Fibroblast of upper back skin (primary cell): Measurements from ENCODE around the gene THSD7B.
"Not testable (repeated sequence)": the region's sequence is repeated elsewhere in the genome, so short reads cannot be mapped to it uniquely, and the experiment has no call there.

Experiments
- DNase-seq: peaks from one replicate; pipeline ENCODE4 v3.0.0-alpha.2; 2013

Gene THSD7B

DNA sequence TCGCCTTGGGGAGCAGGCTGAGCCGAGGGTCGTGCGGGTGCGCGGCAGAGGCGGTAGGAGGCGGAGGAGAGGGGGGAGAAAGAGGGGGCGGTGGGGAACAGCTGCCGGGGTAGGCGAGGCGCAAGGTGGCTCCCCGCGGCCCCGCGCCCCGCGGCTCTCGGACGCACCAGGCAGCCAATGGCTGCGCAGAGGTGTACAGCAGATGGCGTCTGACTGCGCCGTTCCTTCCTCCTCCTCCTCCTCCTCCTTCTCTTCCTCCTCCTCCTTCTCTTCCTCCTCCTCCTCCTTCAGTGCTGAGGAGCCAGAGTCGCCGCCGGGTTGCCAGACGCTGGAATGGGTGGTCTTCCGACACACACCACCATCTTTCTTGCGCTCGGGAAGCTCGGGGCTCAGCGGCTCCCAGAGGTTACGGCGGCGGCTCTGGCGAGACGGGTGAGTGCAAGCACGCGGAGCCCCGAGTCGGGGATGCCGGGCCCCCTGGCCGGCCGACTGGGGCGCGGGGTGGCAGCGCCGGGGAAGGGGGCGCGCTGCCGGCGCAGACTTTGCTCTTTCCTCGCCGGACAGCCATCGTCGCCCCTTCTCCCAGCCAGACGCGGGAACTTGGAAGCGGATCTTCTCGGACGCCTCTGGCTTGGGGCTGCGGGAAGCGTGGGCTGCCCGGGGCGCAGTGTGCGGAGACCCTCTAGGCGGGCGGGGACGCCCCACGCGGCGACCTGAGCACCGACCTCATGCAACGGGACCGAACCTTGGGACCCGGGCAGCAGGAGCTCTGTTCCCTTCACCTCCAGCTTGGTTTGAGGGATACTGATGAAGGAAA, at the start of gene THSD7B:
Gene THSD7B, plus strand, starts transcription at position 290 of the 817 bp plus-strand sequence. CDS start 116,634 bp downstream, outside the sequence.
- no peak for DNase-seq

GRCh38 chr2:136718273-136718672, 47.1 kb upstream of the THSD7B start:
- no peak for DNase-seq

DNA sequence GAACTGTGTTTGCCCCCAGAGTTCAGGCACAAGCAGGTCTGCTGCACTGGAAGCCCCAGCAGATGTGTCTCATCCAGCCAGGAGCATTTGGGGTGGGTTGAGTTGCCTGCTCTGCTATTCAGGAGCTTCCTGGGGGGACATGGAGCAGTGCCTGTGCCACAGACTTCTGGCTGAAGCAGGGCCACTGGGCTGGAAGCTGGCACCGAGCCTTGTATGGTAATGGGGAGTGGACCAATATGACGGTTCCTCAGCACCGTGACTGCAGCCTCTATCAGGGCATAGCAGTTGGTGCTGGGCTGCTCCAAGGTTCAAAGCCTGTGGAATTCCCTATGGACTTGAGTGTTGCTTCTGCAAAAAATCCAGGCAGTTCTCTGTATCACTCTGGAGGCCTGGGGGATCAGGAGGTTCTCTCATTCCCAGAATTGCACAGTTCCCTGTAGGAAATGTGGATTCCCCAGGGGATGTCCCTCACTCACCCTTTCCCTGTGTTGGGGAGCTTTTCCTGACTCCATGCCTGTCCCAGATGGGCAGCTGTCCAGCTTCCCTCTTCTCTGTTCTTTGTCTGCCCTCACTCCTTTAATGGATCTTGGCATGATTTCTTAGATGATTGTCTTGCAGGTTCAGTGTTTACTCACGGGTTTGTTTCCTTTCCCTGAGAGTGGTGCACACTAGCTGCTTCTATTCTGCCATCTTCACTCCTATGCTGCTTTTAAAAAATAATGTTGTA, 37.2 kb upstream of the THSD7B start:
- no peak for DNase-seq

GRCh38 chr2:136736236-136736635, 29.1 kb upstream of the THSD7B start:
- no peak for DNase-seq

DNA sequence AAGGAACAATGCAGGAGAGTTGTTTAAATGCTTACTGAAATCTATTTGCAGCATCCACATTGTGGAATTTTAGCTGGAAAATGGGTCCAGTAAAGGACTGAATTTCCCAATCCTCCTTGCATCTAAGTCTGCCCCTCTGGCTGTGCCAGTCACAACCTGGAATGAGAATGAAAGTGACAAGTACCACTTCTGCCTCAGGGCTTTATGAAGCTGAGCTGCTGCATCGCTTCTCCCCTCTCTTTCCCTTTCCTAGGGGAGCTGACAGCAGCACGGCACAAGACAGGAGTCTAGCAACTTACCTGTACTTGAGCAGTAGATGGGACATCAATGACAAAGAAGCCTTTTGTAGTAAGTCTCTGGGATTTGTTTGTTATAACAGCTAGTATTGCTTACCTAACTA, 27.3 kb upstream of the THSD7B start:
- no peak for DNase-seq

GRCh38 chr2:136741471-136741870, 23.9 kb upstream of the THSD7B start:
- DNase-seq, result no peak

DNA sequence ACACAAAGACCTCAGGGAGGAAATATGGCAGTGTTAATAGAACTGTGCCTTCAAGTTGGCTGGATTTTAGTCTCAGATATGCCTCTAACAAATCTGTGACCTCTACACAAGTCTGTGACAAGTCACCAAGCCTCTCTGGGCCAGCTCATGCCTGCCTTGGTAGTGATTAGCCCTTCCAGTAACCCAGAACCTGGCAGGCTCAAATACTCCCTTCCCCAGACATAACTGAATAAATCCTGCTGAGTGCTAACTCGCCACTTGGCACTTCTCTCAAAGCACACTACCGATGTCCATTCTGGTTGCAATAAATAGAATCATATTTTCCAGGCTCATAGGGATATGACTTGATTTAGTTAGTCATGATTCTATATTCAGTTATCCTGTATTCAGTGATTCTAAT, 15.3 kb upstream of the THSD7B start:
- no peak for DNase-seq

DNA sequence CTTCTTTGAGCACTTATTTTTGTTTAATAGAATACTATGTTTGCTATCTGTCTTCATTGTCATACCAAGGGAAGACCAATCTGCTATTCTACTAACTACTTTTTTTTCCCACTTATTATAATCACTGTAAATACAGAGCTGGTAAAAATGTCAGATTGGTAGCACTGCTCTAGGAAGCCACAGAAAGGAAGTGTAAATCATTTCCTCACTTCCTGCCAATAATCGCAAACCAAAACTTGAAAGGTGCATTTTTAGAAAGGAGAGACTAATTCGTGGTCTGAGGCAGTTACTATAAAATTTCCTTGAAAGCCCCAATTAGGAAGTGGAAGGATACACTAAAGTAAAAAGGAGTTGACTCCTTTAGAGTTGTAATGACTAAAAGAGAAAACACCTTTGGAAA, 13.9 kb upstream of the THSD7B start:
- DNase-seq, result no peak

DNA sequence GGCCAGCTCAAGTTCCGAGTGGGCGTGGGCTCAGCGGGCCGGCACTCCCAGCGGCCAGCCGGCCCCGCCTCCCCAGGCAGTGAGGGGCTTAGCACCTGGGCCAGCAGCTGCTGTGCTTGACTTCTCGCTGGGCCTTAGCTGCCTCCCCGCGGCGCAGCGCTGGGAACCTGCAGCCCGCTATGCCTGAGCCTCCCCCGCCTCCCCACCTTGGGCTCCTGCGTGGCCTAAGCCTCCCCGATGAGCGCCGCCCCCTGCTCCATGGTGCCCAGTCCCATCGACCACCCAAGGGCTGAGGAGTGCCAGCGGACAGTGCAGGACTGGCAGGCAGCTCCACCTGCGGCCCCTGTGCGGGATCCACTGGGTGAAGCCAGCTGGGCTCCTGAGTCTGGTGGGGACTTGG, 6.8 kb upstream of the THSD7B start:
- not testable (repeated sequence) for DNase-seq

GRCh38 chr2:136764452-136765255, 691 bp upstream of the THSD7B start:
- DNase-seq, result no peak

DNA sequence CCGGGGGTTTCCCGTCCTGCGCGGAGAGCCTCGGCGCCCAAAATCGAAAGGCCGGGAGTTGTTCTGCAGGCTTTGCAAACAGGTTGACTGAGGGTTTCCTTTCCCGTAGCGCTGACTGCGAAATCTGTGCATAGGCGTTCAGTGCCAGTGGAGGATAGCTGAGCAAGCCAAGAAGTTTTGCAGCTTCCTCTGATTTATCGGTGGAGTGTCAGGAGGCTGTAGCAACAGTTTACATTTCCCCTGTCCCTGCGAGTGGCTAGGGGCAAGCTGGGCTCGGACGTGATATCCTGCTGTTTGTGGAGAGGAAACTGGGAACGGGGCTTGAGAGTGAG, 694 bp downstream of the THSD7B start:
- DNase-seq, result no peak

DNA sequence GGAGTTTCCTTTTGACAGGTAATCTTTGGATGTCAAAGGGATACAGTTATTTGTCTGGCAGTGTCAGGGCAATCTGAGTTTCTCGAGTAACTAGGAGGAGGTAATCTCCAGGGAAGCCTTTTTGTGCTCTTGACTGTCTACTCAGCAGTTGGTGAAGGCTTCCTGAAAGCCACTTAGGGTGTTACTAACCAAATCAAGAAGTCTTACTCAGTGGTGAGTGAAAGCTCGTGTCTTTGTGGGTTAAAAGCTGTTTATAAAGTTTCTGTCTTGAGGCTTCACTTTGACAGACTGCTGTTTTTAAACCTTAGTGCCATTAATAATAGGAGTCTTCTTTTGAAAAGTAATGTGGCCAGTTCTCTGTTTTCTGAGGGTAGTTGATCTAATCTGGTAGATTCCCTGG, 1.7 kb downstream of the THSD7B start:
- DNase-seq, result no peak

GRCh38 chr2:136769871-136770270, 4.5 kb downstream of the THSD7B start:
- DNase-seq, result no peak

DNA sequence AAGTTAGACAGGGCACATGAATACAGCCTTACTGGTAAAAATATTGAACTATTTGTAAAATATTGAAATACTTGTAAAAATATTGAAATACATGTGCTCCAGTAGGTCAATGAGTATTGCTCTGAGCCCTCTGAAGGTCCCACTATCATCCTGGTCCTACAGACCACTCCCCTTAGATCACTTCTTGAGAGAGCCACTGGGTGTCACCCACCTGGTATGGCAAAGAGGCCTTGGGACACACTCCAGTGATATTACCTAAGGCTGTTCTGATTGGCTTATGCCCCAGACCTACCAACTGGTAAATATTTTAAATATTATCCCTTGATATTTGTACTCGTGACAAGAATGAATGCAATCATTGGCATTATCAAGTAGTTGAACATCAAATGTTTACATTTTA, 5.0 kb downstream of the THSD7B start:
- DNase-seq, result no peak

GRCh38 chr2:136777391-136777790, 12.0 kb downstream of the THSD7B start:
- DNase-seq, result no peak

- no peak for DNase-seq
Observed at GRCh38 chr2:136783856-136784255, 18.5 kb downstream of the THSD7B start.

GRCh38 chr2:136785215-136785614, 19.9 kb downstream of the THSD7B start:
- no peak for DNase-seq

DNA sequence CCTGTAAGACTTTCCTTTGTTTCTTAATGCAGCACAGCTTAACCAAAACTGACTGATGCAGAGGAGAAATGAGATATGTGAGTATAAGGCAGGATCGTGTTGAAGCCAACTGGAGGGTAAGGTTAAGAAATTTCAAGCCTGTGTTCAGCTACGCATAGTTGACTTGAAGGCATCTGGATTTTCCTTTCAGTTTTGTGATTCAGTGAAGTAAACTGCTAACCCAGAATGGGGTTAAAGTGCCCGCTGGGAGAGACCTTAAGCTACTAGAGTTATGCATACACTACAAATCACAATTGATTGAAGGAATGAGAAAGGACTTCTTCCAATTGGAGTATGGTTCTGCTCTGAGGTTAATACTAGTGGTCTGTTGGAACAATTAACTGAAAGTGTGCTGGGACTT, 22.6 kb downstream of the THSD7B start:
- no peak for DNase-seq

DNA sequence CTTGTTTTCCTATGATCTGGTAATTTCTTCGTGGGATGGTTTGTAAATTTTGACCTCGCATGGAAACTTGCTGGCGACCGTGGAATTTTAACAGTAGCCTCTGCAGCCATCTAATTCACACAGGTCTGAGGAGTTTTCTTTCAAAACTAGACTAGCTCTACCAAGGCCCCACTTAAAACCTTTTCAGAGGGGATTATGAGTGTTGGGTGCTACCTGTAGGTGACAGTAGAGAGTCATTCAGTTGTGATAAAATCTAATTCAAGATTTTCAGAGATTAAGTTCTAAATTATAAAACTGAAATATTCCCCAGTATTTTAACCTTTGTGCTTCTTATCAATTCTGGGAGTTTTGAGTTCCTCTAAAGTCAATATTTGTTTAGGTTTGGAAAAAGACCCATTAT, 31.0 kb downstream of the THSD7B start:
- no peak for DNase-seq

DNA sequence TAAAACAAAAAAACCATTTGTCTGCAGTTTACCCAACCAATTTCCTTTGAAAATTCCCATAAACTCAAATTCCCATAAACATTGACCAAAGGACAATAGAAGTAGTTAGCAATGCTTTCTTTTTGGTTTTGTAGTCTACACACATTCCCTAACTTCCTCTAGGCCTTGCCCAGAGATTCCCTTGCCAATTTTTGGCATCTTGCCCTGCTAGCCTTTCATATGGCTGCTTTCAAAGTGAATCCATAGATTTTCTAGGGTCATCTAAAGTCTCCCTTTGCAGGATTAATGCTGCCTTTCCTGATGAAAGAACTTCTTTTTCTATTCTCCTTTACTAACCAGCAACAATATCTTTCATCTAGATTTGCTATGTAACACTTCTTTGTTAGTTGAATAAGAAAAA, 33.4 kb downstream of the THSD7B start:
- no peak for DNase-seq

DNA sequence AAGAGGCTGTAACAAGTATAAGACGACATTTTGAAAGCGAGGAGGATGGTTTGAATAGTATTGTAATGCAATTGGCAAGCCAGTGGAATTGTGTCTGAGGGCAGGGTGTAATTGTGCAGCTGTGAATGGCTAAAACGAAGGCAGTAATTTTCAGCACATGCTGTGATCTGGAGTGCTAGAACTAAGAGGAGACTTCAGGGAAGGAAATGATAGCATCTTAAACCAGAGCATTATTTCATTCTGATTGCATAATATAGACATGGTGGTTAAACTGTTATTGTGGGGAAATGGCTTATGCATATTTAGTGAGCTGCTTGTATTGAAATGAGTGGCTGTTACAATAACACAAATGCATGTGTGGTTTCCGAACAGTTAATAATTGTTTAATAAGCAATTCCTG, 36.3 kb downstream of the THSD7B start:
- DNase-seq, result no peak

GRCh38 chr2:136809998-136810397, 44.7 kb downstream of the THSD7B start:
- DNase-seq, result no peak

- DNase-seq, result no peak
Observed at GRCh38 chr2:136818839-136819238, 53.5 kb downstream of the THSD7B start.

DNA sequence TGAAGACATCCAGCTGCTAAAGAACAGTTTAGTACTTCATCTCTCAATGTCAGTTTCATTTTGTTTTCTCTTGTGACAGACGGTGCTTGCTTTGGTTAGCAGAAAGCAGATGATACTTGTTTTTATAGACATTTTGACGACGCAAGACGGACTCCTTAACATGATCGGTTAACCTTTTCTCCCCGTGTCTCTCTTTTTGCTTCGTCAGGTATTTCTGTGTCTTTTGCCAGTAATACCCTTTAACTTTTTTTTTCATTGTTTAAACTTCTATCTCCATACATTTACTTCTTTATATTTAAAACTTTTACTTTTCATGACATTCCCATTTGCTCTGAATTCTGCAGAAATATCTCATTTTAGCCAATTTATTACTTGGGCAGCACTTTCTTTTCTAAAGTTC, 57.9 kb downstream of the THSD7B start:
- DNase-seq, result no peak
